Limb (tissue), 2 donors: ENCODE results near the gene TMEM140.

ENCODE experiments used
- DNase-seq, 2 donors: peaks; one replicate each; pipeline ENCODE4 v3.0.0-alpha.2; 2016; ENCODE audit errors: extremely low spot score in 2 of 2

Gene TMEM140

DNA sequence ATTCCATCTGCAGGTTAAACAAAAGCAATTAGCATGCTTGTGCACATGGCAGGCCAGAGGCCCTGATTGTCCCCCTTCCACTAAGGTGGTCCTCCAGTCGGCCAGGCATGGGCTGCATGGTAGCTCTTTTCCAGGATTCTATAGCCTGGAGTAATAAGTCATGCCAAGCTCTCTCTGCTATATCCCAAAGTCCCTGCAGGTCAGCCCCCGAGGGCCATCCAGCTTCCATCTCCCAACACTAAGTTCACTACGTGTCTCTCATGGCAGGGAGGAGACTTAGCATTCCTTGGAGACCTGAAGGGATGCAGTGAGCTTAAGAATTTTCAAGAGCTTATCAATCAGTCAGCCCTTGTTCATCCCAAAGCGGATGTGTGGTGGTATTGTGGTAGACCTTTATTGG, 26.0 kb downstream of the TMEM140 start:
- peak in 1 of 2 donors; percentile 5 for DNase-seq

DNA sequence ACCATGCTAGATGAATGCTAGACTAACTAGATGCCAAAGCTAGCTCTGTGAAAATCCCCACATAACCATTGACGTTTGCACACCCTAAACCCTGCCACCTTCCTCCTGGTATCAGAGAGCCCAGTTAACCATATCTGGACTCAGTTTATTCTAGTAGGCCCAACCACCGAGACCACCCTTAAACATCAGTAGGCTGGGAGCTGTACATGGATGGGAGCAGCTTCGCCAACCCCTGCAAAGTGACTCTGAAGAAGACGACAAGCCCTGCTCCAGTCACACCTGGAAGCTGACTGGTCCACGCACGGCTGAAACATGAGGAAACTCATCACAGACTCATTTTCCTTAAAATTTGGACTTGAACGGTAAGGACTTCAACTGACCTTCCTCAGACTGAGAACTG, 27.1 kb downstream of the TMEM140 start:
- no peak for DNase-seq

DNA sequence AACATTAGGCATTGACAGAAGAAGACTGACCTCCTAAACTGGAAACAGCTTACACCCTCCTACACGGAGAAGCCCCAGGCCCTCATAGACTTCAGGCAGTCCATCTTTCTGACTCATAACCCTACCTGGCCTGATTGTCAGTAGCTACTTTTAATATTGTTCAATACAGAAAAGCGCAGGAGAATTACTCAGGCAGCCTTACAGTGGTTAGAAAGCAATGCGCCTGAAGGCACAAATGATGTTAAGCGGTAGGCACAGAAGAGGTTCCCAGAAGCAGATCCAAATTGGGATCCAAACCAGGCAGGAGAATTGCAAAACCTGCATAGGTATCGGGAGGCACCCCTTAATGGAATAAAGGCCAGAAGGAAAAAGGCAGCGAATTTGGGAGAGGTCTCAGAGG, 28.1 kb downstream of the TMEM140 start:
- peak in 1 of 2 donors; percentile 7 for DNase-seq

DNA sequence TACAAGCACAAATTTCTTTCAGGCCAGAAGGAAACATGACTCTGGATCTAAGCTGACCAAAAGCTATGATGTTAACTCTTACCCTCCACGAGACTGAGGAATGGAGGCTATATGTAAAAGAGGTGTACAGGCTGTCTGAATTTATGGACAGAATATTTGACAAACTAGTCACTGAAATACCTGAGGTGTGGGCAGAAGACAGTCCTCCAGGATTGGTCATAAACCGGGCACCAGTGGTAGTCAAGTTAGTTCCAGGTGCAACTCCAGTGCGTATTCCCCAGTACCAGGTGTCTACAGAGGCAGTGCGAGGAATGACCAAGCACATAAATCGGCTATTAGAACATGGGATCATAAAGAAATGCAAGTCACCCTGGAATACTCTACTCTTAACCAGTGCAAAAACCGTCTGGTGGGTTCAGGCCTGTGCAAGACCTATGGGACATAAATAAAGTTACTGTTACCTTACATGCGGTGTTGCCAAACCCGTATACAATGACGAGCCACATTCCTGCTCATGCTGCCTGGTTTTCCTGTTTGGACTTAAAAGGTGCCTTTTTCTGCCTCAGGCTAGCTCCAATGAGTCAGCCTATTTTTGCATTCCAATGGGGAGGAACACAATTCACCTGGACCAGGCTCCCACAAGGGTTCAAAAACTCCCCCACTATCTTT, 29.3 kb downstream of the TMEM140 start:
- peak in 1 of 2 donors; percentile 16 for DNase-seq

DNA sequence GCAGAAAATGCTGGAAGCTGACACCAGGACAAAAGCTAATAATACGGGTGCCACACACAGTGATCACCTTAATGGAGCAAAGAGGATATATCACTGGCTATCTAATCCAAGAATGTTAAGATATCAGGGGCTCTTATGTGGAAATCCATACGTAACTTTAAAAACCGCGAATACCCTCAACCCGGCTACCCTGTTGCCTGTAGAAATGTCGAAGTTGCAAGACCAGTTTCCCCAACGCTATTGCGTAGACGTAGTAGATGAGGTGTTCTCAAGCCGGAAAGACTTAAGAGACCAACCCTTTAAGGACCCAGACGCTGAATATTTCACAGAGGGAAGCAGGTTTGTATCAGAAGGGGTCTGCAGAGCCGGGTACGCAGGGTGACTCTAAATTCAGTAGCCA, 30.5 kb downstream of the TMEM140 start:
- DNase-seq: peak in 1 of 2 donors; percentile 9

DNA sequence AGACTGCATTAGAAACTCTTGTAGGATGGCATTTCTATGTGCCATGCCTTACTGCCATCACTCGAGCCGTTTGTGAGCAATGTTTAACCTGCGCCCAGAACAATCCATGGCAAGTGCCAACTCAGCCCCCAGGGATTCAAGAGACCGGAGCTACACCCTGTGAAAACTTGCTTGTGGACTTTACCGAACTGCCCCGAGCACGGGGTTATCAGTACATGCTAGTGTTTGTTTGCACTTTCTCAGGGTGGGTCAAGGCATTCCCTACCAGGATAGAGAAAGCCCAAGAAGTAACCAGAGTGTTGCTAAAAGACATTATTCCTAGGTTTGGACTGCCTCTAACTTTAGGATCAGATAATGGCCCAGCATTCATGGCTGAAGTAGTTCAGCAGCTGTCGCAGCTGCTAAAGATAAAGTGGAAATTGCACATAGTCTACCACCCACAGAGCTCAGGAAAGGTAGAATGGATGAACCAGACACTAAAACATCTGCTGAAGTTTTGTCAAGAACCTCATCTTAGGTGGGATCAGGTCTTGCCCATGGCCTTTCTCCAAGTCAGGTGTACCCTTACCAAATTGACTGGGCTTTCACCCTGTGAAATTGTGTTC, 31.6 kb downstream of the TMEM140 start:
- peak in 1 of 2 donors; percentile 12 for DNase-seq

DNA sequence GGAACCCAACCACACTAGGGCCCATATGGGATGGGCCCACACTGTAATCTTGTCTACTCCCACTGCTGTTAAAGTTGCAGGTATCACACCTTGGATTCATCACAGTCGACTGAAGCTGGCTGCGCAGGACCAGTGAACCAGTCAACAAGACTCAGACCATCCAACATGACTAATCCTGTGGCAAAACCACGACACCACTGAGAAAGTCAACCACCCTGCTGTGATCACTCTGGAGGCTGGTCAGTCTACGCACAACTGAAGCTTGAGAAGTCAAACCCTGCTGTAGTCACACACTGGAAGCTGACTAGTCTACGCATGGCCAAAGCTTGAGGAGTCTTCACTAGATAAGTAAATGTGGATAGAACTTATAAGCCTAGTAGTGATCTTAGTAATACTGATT, 32.2 kb downstream of the TMEM140 start:
- peak in 1 of 2 donors; percentile 4 for DNase-seq

DNA sequence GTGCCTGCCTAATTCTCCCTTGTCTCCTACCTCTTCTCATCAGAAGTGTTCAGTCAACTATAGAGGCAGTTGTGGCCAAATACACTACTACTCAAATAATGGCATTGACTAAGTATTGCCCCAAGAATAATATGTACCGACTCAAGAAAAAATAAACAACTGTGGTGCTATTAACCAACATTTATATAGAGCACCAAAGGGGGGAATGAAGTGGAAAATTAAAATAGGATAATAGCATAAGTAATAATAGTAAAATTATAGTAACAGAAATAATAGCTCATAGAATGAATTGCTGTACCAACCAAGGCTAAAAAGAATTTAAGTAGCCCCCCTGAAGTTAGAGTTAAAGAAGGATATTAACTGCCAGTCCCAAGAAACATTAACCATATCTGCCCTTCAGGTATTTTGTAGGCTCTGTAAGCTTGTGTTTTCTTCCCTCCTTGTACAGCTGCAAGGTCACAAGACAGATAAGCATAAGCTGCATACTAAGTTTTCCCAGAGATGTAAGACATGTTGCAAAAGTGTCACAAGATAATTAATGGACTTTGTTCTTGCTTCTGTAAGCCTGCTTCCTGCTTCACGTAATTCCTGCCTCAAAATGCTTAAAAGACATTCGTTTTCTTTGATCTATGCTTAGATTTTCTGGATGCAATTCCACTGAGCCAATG, 33.5 kb downstream of the TMEM140 start:
- DNase-seq: no peak

DNA sequence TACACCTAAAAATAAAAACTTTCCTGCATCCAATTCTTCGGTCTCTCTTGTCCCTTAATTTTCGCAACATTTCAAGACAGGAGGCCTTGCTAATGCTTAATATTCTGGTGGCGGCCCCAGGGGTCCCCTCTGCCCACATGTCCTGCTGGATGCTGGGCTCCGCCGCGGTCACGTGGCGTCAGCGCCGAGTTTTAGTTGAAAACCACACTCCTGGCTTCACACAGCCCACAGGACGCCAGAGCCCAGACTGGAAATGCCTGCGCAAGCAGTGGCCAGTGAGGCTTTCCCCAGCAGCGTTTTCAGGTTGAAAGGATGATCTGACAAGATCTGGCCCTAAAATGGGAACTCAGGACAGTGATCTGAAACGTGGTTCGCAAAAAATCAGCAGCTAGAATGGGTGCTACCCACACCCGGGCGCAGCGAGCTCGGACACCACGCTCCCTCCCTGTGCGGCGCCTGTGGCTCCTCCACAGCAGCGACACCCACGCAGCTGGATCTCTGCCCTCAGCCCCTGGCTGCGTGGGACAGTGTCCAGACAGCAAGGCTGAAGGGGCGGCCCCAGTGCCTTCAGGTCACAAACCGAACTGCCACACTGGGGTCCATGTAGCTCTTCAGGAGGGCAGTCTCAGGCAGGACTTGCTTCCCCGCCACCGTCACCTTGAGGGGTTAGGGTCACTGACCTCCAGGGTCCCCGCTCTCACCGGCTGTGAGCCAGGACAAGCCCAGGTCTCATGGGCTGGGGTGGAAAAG, 34.2 kb downstream of the TMEM140 start:
- DNase-seq: peak in 1 of 2 donors; percentile 11

DNA sequence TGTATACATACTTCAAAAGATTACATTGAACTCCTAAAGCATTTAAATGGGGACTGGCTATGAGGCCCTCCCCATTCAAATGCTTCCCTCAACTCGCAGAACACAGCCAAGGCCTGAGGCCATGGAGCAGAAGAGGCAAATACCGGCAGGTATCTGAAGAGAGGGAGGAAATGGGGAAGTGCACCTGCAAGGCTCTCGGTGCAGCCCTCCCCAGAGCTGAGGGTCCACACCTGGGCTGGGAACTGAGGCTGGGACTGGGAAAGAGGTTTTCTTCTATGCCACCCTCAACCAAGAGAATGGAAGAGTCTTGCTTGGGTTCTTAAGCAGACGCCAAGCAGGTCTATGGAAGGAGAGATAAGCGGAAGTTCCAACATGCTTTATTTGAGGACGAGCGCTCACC, 35.6 kb downstream of the TMEM140 start:
- DNase-seq: peak in 1 of 2 donors; percentile 4

DNA sequence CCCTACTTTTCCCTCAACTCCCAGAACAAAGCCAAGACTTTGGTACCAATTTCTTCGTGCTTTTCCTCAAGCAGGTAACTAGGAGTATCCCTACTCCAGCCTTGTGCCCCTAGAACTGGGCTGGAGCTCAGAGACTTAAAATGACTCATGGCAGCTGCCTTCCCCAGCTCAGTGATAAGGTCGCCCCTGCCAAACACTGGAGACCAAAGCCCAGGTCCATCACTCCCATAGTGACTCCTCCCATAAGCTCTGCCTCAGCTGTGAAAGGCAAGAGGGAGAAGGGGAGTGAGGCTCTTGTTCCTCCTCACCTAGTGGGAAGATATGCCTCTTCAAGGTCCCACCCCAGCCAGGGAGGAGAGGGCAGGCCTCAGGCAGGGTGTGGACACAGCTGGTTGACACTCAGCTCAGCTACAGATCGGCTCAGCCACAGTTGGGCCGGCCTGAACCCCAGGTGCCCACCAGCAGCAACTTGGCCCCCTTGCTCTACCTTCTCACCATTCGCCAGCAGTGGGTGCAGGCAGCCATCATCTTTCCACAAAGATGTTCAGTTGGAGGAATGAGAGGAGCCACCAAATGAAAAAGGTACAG, 36.5 kb downstream of the TMEM140 start:
- peak in 1 of 2 donors; percentile 7 for DNase-seq

DNA sequence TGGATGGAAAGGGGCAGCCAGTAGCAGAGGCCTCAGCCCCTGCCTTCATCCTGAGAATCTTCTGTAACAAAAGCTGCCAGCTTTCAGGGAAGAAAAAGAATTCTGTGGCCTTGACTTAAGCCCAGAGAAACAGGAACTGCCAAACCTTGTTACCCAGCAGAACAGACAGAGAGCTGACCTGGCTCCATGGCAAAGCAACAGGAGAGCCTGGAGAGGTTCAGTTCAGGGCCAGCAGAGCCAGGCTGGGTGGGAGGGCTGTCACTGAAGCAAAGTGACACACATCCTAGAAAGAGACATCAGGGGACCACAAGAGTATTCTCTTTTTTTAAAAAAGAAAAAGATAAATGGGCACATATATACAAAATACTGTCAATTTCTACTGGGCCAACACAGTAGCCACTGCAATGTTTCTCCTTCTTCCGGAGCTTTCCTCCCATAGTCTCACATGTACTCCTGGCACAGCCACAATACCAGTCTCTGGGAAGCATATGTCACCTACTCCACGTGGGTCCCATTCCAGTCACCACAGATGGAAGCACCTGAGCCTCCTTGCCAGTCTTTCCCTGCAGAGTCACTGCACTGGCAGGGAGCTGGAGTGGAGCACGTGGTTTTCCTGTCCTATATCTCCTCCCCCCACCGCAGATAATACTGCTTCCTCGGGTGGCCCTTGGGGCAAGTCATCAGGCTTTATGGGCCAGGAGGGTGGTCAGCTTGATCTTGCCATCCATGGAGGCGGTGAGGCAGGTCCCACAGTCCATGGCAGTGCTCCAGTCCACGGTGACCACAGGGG, 37.8 kb downstream of the TMEM140 start:
- peak in 1 of 2 donors; percentile 16 for DNase-seq

DNA sequence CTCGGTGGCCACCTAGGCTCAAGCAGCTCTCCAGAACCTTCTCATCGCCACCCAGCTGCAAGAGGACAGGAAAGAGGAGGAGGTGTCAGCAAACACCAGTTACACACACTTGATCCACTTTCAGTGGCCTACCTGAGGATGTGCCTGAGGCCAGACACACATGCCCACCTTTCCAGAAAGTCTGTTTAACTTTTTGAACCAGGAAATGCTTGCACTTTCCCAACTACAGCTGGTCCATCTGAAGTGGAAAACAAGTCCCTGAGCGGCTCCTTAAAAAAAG, 38.3 kb downstream of the TMEM140 start:
- DNase-seq: no peak

DNA sequence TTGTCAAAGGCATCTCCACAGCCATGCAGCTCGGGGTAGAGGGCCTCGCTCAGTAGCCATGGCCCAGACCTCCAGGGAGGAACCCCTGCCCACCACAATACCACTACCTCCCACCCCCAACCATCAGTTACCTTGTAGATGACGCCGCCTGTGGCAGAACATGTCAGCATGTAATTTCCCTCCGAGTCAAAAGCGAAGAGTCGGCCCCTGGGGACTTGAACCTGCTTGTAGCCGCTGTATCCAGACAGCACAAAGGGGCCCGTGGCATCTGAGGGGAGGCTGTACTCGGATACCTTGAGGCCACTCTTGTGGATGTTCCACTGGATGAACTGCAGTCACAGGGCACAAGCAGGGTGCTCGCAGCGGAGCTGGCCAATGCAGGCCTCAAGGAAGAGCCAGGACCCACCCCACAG, 39.0 kb downstream of the TMEM140 start:
- peak in 1 of 2 donors; percentile 13 for DNase-seq

DNA sequence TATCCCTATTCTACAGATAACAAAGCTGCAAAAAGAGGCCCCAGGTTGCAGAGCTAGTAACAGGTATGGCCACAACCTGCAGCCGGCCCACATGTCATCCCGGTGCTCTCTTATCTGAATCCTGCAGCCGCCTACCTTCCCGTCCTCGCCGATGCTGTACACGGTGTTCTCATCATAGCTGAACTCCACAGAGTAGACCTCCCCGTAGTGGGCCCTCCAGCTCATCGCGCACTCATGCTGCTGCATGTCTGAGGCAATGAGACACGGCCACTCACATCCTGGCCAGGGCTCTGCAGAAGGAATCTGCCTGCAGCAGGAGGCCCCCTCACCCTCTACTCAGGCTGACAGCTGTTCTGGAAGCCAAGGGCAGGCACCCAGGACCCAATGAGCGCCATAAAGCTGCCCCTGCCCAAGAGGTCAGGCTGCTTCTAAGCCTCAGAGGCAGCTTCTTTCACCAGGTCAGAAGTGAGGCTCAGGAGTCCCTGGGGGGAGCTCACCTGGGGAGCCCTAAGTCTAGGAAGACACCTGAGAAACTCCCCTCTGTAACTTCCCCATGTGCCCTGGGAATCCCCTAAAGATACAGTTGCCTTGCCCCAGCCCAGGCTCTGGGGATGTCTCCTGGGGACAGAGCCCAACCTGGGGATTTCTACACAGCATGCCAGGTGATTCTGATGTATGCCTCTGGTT, 40.6 kb downstream of the TMEM140 start:
- peak in 1 of 2 donors; percentile 21 for DNase-seq

DNA sequence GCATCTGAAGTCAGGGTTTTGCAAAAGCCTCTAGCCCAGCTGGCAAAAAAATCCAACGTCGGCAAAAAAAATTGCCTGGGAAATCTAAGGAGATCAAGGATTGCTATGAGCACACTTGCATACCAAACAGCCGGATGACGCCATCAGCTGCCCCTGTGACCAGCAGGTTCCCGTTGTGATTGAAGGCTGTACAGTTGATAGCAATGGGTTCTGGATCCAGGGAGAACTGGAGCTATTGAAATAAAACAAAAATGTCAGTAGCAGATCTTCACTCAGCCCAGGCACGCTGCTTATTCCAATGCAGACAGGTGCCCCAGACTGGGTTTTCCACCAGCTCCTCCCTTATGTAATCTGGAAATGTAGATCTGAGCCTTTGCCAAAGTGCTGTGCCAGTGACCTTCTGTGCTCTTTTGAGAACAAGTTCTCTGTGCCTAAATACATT, 41.4 kb downstream of the TMEM140 start:
- no peak for DNase-seq

DNA sequence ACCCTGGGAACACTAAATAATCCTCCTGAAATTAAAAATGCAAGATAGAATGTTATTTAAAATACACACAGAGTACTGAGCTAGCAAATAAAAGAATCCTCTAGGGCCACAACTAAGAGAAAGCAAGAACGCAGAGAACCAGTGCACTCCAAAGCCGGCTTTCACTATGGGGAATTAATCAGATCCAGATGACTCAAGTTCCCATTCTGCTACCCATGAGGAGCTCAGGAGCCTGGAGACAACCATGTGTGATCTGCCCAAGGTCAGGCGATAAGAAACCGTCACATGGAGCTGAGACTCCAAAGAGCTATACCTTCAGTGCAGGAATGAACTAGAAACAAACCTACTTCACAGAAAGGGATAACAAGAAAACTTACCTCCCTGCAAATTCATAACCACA, 42.1 kb downstream of the TMEM140 start:
- DNase-seq: no peak

DNA sequence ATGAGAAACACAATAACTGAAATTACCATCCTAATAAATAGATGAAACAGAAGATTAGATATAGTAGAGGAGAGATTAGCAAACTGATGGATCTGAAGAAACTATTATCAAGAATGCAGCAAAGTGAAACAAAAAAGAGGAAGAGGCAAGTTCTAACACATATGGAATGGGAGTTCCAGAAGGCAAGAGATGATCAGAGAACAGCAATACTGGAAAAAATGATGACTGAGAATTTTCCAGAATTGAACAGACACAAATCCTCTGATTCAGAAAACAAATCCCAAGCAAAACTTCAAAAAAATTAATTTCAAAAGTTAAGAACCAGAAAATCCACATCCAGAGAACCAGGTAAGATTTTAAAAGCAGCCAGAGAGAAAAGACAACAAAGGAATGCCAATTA, 42.8 kb downstream of the TMEM140 start:
- no peak for DNase-seq

DNA sequence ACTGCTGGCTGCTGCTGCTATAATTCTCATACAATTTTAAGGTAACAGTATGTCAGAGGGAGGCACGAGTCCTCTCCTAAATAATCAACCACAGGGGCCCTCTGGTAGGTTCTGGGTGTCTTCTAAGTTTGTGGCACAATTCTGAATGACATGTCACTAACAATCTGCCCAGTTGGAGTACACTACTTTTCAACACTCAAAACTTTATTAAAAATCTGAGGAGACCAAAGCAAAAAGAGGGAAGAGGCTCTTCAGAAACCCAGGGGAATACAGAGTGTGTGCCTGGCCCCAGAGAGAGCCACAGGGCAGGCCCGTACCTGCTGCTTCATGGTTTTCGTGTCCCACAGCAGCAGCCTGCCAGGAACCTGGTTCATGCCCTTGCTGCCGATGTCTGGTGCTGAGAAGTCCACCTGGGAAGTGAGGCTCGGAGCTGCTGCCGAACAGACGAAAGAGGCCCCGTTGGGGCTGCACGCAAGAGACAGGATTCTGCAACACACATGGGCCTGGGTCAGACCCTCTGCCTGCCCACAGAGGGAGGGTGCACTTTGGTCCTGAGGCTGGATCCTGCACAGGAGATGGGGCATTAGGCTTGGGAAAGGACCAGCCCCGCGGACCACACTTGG, 45.2 kb downstream of the TMEM140 start:
- DNase-seq: peak in 1 of 2 donors; percentile 12

DNA sequence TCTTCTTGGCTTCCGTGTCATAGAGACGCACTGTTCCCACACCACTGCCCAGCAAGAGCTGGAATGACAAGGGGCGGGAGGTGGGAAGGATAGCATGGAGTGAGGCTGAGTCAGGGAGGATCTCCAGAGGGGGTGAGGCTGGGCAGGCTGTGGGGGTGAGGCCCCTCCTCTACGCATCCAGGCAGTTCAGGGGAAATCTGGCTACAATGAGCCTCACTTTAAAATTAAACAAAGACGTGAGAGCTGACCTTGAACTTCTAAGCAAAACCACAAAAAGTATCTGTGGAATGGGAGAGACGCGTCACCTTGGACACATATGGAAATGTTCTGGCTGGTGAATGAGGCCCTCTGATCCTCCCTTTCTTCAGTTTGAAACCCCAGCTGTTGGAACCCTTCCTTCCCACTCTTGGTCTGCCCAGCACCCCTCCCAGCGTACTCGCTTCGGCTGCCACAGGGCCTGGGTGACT, 45.8 kb downstream of the TMEM140 start:
- DNase-seq: peak in 1 of 2 donors; percentile 22
